ENCODE results near the gene MBLAC1. TPM values are rescaled to one million over a fixed set of nuclear protein-coding genes. Genes with fewer than 3 reads are reported as not detected.

The MBLAC1 gene
- total RNA-seq, 2 experiments from 2014 or later, result 2.3 to 3.6 TPM

DNA sequence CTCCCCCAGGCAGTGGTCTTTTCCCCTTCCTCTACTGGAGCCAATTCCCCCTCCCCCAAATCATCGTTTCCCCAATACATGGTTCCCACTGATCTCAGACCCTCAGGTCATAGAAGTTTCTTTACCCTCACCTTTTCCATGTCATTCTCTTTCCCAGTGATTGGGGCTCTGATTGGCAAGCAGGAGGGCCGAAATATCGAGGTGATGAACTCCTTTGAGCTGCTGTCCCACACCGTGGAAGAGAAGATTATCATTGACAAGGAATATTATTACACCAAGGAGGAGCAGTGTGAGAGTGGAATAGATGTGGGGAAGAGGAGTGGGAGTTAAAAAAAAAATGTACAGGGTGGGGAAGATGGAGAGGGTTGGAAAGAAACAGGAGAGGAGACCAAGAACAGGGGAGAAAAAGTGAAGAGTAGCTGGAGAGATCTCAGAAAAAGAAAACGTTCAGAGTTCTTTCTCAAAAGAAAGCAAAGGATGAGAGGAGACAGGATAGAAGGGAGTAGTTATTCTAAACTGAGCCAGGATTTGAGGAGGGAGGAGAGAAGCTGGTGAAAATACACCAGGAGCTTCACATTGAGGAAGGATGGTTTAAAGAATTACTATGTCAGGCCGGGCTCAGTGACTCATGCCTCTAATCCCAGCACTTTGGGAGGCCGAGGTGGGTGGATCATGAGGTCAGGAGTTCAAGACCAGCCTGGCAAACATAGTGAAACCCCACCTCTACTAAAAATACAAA lies 37.1 kb upstream of the MBLAC1 start:
- Mint-ChIP-seq H3K36me3 (ENCODE audit: low read depth) (peaks cover 50% of the 10 kb centered on the region), H3K4me1 (peaks cover 45% of the 10 kb centered on the region), H3K9me3 (no peaks in the 10 kb centered on the region), H3K4me3 (peak overlapping the region; percentile 89), H3K27ac (peak overlapping the region; percentile 89), H3K27me3 (peaks cover 3% of the 10 kb centered on the region)
- DNase-seq, result no peak
- POLR2A ChIA-PET, result interaction anchor here (1.5 kb wide), 1 partner anchor 10 kb away, joined by 4 read pairs; no protein-coding TSS in a partner anchor
- CTCF ChIA-PET, result interaction anchor here (0.6 to 1.4 kb wide), 4 partner anchors 9 to 44 kb away, joined by 3 to 4 read pairs (median 4); partner anchors contain the start of gene MCM7

DNA sequence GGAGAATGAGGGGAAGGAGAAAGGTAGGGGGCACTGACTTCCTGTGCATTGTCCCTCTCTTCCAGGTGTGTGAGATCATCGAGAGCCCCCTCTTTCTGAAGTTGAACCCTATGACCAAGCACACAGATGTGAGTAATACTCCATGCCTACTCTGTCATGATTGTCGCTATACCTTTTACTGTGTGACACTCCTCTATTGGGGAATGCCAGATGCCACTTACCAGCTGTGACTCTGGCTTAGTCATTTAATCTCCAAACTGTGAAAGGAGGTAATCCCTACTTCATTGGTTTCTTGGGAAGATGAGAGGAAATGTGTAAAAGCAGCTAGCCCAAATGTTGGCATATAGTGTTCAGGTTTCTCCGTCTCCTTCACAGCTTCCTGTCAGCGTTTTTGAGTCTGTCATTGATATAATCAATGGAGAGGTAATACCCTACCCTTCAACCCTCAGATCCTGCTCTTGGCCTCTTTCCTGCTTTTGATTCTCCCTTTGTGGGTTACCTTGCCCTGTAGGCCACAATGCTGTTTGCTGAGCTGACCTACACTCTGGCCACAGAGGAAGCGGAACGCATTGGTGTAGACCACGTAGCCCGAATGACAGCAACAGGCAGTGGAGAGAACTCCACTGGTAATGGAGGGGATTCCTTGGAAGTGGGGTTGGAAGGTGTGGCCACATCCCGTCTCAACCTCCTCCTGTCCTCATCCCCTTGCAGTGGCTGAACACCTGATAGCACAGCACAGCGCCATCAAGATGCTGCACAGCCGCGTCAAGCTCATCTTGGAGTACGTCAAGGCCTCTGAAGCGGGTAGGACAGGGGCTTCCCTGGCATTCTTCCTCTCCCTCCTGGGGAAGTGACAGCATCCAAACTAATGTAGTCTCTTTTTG lies 36.0 kb upstream of the MBLAC1 start:
- H3K9me3 Mint-ChIP-seq, result no peaks in the 10 kb centered on the region
- ChIA-PET POLR2A (interaction anchor here (1.3 kb wide), 1 partner anchor 10 kb away, joined by 10 read pairs; the partner anchor contains the start of genes AP4M1 and MCM7), CTCF (interaction anchor here (0.6 to 1.4 kb wide), 7 partner anchors 8 to 173 kb away, joined by 3 to 7 read pairs (median 4); partner anchors contain the start of gene MCM7)
- peaks cover 61% of the 10 kb centered on the region for H3K36me3 Mint-ChIP-seq (ENCODE audit: low read depth)
- H3K4me1 Mint-ChIP-seq, result peaks cover 44% of the 10 kb centered on the region
- peak overlapping the region; percentile 89 for H3K4me3 Mint-ChIP-seq
- no peaks in the 10 kb centered on the region for H3K27me3 Mint-ChIP-seq
- DNase-seq, result no peak
- H3K27ac Mint-ChIP-seq, result peak overlapping the region; percentile 41

DNA sequence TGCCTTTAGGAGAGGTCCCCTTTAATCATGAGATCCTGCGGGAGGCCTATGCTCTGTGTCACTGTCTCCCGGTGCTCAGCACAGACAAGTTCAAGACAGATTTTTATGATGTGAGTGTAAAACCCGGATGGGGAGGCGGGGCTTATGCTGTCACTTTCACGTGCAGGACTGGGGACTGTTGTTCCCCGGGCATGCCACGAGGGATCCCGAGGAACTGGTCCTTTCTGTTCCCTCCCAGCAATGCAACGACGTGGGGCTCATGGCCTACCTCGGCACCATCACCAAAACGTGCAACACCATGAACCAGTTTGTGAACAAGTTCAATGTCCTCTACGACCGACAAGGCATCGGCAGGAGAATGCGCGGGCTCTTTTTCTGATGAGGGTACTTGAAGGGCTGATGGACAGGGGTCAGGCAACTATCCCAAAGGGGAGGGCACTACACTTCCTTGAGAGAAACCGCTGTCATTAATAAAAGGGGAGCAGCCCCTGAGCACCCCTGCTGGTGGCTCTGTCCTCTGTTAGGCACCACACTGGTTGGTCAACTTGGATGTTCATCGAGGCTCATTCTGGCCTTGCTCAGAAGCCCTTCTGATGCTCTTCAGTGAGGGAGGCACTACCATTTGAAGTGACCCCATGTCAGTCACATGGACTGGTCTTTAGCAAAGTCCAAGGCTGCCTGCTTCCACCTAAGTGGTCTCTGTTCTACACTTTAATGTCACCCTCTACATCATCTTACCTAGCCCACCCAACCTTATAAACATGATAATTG lies 35.2 kb upstream of the MBLAC1 start:
- H3K4me3 Mint-ChIP-seq, result no peak overlapping the region
- ChIA-PET CTCF (interaction anchor here (0.8 to 1.4 kb wide), 2 partner anchors 8 to 9 kb away, joined by 7 read pairs; no protein-coding TSS in a partner anchor), POLR2A (interaction anchor here (1.3 kb wide), 1 partner anchor 9 kb away, joined by 10 read pairs; the partner anchor contains the start of genes AP4M1 and MCM7)
- no peak for DNase-seq
- peak overlapping the region; percentile 41 for H3K27ac Mint-ChIP-seq
- H3K27me3 Mint-ChIP-seq, result no peaks in the 10 kb centered on the region
- H3K36me3 Mint-ChIP-seq (ENCODE audit: low read depth), result peaks cover 68% of the 10 kb centered on the region
- H3K4me1 Mint-ChIP-seq, result peaks cover 46% of the 10 kb centered on the region
- H3K9me3 Mint-ChIP-seq, result no peaks in the 10 kb centered on the region

DNA sequence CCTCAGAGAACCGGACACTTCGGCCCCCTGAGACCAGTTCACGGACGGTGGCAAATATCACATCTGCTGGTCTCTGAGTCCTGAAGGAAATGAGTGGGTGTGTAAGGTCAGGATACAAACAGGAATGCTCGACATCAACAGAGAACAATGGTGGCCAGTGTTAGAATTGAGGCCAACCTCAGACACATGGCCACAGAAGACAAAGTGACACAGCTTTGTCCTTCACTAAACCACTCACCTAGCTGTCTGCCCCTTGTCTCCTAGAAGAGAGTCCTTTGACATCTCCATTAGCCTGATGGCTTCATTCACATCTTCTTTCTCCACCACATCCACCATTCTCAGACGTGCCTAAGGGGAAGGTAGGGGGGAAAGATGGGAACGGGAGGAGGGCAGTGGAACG lies 33.7 kb upstream of the MBLAC1 start:
- no peak overlapping the region for H3K27ac Mint-ChIP-seq
- CTCF ChIA-PET, result interaction anchor here (0.6 to 1.7 kb wide), 2 partner anchors 11 to 170 kb away, joined by 3 to 5 read pairs; no protein-coding TSS in a partner anchor
- no peaks in the 10 kb centered on the region for H3K27me3 Mint-ChIP-seq
- H3K9me3 Mint-ChIP-seq, result no peaks in the 10 kb centered on the region
- H3K4me1 Mint-ChIP-seq, result peaks cover 48% of the 10 kb centered on the region
- peaks cover 80% of the 10 kb centered on the region for H3K36me3 Mint-ChIP-seq (ENCODE audit: low read depth)
- POLR2A ChIA-PET, result no interaction called here
- H3K4me3 Mint-ChIP-seq, result no peak overlapping the region
- no peak for DNase-seq

DNA sequence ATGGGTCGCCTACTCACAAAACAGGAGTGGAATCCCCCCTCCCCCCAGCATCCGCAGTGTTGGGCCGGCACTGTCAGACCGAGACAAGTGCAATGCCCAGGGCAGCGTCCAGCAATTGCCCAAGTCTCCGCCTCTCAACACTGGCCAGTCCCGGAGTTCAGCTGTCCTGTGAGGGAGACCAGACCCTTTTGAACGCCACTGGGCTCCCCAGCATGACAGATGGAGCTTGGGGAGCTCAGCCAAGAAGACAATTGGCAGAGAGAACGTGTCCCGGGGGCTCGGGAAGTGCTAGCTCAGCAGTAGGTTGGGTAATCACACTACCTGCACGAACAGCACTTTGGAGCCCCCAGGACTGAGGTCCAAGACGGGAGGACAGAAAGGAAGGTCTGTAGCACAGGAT lies 33.3 kb upstream of the MBLAC1 start:
- H3K4me1 Mint-ChIP-seq, result peaks cover 47% of the 10 kb centered on the region
- DNase-seq, result no peak
- no peak overlapping the region for H3K27ac Mint-ChIP-seq
- no peaks in the 10 kb centered on the region for H3K9me3 Mint-ChIP-seq
- ChIA-PET POLR2A (no interaction called here), CTCF (interaction anchor here (0.6 to 1.7 kb wide), 2 partner anchors 11 to 171 kb away, joined by 3 to 5 read pairs; no protein-coding TSS in a partner anchor)
- H3K36me3 Mint-ChIP-seq (ENCODE audit: low read depth), result peaks cover 84% of the 10 kb centered on the region
- no peak overlapping the region for H3K4me3 Mint-ChIP-seq
- H3K27me3 Mint-ChIP-seq, result no peaks in the 10 kb centered on the region

DNA sequence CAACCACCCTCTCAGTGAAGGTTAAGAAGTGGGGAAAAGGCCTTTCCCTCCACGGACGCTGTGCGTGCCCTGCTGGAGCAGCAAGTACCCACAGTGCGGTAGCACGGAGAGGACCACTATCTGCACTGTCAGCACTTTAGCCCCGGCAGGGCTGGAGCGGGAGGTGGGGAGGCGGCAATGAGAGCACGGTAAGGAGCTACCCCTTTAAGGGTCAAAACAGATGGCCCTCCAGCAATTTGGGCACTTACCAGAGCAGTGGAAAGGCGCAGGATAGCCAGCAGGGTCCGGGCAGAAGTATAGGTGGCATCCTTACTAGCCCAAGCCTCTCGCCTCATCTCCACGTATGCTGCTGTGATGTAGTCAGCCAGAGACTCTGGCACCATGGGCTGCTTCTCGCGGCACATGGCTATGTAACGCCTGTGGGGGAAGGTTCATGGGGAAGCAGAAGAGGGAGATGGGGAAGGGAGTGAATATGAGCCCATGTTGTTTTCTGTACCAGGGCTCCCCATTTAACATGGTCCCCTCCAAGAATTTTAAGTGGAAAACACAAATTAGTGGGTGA lies 32.8 kb upstream of the MBLAC1 start:
- ChIA-PET CTCF (interaction anchor here (1.7 kb wide), 1 partner anchor 12 kb away, joined by 5 read pairs; no protein-coding TSS in a partner anchor), POLR2A (no interaction called here)
- Mint-ChIP-seq H3K27me3 (no peaks in the 10 kb centered on the region), H3K4me1 (peaks cover 51% of the 10 kb centered on the region), H3K9me3 (no peaks in the 10 kb centered on the region), H3K27ac (no peak overlapping the region), H3K4me3 (no peak overlapping the region), H3K36me3 (ENCODE audit: low read depth) (peaks cover 89% of the 10 kb centered on the region)
- no peak for DNase-seq

DNA sequence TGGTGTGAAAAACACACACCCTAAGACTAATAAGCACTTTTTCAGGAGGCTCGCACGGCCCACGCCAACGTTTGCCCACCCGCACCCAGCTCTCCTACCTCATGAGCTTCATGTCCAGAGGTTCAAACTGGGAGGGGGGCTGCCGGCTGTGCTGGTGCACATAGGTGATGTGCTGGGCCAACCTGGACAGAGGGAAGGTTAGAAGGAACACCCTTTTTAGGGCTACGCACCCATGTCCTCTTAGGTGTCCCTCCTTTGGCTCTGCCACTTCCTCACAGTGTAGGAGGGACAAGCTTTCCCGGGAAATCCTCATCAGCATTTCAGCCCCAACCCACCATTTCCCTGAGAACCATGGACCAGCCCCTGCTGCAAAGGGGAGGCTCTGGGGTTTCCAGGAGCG lies 31.5 kb upstream of the MBLAC1 start:
- Mint-ChIP-seq H3K27me3 (no peaks in the 10 kb centered on the region), H3K9me3 (no peaks in the 10 kb centered on the region), H3K4me1 (peaks cover 52% of the 10 kb centered on the region), H3K4me3 (no peak overlapping the region), H3K27ac (no peak overlapping the region), H3K36me3 (ENCODE audit: low read depth) (peaks cover 94% of the 10 kb centered on the region)
- ChIA-PET POLR2A (no interaction called here), CTCF (interaction anchor here (0.9 kb wide), 1 partner anchor 9 kb away, joined by 3 read pairs; no protein-coding TSS in a partner anchor)
- no peak for DNase-seq

DNA sequence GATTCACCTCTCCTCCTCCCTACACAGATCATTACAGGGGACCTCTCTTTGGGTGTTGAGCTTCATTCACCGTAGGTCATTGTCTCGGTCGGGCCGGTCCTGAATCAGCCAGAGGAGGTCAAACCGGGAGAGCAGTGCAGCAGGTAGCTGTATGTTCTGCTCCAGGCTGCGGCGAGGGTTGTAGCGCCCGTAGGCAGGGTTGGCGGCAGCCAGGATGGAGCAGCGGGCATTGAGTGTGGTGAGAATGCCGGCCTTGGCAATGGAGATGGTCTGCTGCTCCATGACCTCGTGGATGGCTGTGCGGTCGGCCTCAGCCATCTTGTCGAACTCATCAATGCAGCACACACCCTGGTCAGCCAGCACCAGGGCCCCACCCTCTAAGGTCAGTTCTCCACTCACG lies 31.1 kb upstream of the MBLAC1 start:
- ChIA-PET POLR2A (no interaction called here), CTCF (no interaction called here)
- Mint-ChIP-seq H3K27me3 (no peaks in the 10 kb centered on the region), H3K36me3 (ENCODE audit: low read depth) (peaks cover 94% of the 10 kb centered on the region), H3K9me3 (no peaks in the 10 kb centered on the region), H3K27ac (no peak overlapping the region), H3K4me3 (no peak overlapping the region), H3K4me1 (peaks cover 51% of the 10 kb centered on the region)
- no peak for DNase-seq

DNA sequence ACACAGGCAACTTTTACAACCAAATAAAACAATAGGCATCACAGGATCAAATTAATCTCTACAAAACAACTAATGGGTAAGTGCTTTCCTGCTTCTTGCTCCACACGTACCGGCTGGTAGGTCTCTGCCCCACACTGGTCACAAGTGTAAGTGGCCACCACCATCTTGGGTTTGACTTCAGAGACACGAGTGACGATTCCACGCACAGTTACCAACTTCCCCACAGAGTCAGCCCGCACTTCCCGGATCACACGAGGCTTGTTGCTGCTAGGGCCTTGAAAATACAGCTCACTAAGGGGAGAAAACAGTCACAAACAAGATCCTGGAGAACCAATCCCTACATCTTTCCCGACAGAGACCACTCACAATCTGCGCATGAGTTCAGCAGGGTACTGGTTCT lies 27.9 kb upstream of the MBLAC1 start:
- Mint-ChIP-seq H3K9me3 (no peaks in the 10 kb centered on the region), H3K27me3 (no peaks in the 10 kb centered on the region), H3K4me3 (peak overlapping the region; percentile 91), H3K36me3 (ENCODE audit: low read depth) (peaks cover 66% of the 10 kb centered on the region), H3K27ac (peak overlapping the region; percentile 78), H3K4me1 (peaks cover 48% of the 10 kb centered on the region)
- no peak for DNase-seq
- ChIA-PET POLR2A (no interaction called here), CTCF (interaction anchor here (0.6 to 0.9 kb wide), 2 partner anchors 8 to 45 kb away, joined by 5 to 7 read pairs; no protein-coding TSS in a partner anchor)

DNA sequence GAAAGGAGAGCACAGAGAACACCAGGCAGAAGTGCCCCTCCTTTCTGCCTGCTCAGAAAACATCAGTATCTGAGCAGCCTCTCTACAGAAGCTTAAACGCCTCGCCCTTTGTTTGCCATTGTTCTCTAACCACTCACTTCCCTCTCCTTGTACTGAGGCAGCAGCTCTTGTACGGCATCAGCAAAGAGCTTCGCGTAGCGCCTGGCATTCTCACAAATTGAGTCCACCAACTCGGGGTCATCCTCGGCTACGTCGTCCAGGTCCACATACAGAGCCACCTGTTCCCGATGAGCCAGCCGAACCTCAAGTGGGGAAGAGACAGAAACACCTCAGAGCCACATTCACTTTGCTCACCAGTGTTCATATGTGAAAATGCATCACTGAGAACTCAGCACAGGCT lies 27.3 kb upstream of the MBLAC1 start:
- no peak for DNase-seq
- no peaks in the 10 kb centered on the region for H3K9me3 Mint-ChIP-seq
- peak overlapping the region; percentile 93 for H3K27ac Mint-ChIP-seq
- peaks cover 48% of the 10 kb centered on the region for H3K4me1 Mint-ChIP-seq
- ChIA-PET CTCF (interaction anchor here (0.6 to 0.9 kb wide), 3 partner anchors 9 to 68 kb away, joined by 4 to 7 read pairs (median 5); no protein-coding TSS in a partner anchor), POLR2A (interaction anchor here (1.2 to 1.3 kb wide), 2 partner anchors 11 to 27 kb away, joined by 3 to 4 read pairs; partner anchors contain the start of genes COPS6 and MBLAC1)
- peak overlapping the region; percentile 91 for H3K4me3 Mint-ChIP-seq
- H3K27me3 Mint-ChIP-seq, result no peaks in the 10 kb centered on the region
- H3K36me3 Mint-ChIP-seq (ENCODE audit: low read depth), result peaks cover 64% of the 10 kb centered on the region

DNA sequence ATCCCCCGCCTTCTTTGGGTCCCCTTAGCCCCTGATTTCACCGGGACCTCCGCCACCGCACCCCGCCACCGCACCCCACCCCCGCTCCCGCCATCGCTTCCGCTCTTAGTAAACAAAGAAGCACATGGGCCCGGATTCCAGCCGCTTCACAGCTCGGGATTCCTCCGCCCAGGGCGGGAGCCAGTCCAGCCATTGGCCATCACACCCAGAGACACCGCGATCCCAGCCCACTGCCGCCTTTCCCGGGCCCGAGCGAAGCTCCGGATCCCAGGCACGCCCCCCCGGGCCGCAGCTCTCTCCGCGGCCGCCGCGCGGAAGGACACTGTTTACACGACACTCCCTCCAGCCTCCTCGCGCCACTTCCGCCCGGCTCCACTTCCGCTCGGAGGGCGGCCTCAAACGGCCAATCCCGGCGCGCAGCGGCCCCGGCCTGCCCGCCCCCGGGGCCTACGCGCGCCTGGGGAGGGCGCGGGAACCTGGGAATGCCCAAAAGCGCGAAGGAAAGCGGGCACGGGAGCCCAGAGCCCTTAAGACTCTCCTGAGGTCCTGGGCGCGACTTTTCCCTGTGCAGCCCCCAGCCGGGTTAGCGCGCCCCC lies 26.2 kb upstream of the MBLAC1 start:
- H3K9me3 Mint-ChIP-seq, result no peaks in the 10 kb centered on the region
- POLR2A ChIA-PET, result interaction anchor here (1.2 to 1.6 kb wide), 3 partner anchors 10 to 26 kb away, joined by 3 to 10 read pairs (median 4); partner anchors contain the start of genes COPS6 and MBLAC1
- no peaks in the 10 kb centered on the region for H3K27me3 Mint-ChIP-seq
- peak overlapping the region; percentile 93 for H3K27ac Mint-ChIP-seq
- H3K4me3 Mint-ChIP-seq, result peak overlapping the region; percentile 91
- CTCF ChIA-PET, result interaction anchor here (0.6 to 3.8 kb wide), 13 partner anchors 11 to 110 kb away, joined by 3 to 26 read pairs (median 3); partner anchors contain the start of genes COPS6, MBLAC1 and ZSCAN21
- H3K36me3 Mint-ChIP-seq (ENCODE audit: low read depth), result peaks cover 53% of the 10 kb centered on the region
- H3K4me1 Mint-ChIP-seq, result peaks cover 48% of the 10 kb centered on the region
- DNase-seq, result peak; percentile 87
